ENCODE results near the gene COBL.

DNA sequence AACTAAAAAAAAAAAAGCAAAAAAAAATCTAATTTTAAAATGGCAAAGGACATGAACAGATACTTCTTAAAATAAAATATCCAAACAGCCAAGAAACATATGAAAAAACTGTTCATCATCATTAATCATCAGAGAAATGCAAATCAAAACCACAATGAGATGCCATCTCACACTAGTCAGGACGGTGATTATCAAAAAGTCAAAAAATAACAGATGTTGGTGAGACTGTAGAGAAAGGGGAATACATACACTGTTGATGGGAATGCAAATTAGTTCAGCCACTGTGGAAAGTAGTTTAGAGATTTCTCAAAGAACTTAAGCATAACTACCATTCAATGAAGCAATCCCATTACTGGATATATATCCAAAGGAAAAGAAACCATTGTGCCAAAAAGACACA is 30.2 kb downstream of the COBL start:
- TF ChIP-seq CTCF (IDR thresholded peaks at IDR 0.05), result no peak
- no peak for TF ChIP-seq POLR2A (IDR thresholded peaks at IDR 0.05)
